Right lobe of liver (tissue), 4 donors: ENCODE results near the gene ADPRS.

Experiments
- POLR2A ChIP-seq: fragments of 450-650 bp; IDR thresholded peaks from one replicate; pipeline ENCODE4 v1.6.1; 2017; ENCODE audit warnings: antibody characterized with exemption, mild to moderate bottlenecking
- TF ChIP-seq, protein P1 (sequence below), 4 donors: fragments of 200-600 bp in 3 of 4; fragments of 450-650 bp in 1 of 4; IDR thresholded peaks; one replicate each; pipeline versions ENCODE4 v1.5.1 to v1.8.0; 2016 to 2022; ENCODE audit warnings: antibody characterized with exemption in 4 of 4, mild to moderate bottlenecking in 2 of 4
- donor health status: DM: no; HTN: no; CAD: no.
- donor health status: DM: no; HTN: no; CAD: no.
- donor health status: DM: no; HTN: yes; CAD: no.

DNA sequence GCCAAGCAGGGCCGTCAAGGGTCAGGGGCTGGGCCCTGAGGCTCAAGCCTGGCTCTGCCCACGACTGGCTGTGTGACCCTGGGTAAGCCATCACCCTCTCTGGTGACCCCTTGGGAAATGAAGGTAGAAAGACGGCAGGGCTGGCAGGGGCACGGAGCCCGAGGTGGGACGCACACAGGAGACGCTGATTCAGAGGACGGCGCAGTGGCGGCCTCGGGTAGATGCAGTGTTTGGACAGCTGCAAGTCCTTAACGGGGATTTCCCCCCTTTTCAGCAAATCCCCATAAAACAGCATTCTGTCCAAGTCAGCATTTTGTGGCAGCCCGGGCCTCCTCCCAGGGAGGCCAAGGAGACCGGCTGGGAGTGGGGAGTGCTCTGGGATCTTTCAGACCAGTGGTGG, 19.6 kb downstream of the ADPRS start:
- TF ChIP-seq, protein P1, sequence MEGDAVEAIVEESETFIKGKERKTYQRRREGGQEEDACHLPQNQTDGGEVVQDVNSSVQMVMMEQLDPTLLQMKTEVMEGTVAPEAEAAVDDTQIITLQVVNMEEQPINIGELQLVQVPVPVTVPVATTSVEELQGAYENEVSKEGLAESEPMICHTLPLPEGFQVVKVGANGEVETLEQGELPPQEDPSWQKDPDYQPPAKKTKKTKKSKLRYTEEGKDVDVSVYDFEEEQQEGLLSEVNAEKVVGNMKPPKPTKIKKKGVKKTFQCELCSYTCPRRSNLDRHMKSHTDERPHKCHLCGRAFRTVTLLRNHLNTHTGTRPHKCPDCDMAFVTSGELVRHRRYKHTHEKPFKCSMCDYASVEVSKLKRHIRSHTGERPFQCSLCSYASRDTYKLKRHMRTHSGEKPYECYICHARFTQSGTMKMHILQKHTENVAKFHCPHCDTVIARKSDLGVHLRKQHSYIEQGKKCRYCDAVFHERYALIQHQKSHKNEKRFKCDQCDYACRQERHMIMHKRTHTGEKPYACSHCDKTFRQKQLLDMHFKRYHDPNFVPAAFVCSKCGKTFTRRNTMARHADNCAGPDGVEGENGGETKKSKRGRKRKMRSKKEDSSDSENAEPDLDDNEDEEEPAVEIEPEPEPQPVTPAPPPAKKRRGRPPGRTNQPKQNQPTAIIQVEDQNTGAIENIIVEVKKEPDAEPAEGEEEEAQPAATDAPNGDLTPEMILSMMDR (IDR thresholded peaks at IDR 0.05): no peak
- no peak for TF ChIP-seq POLR2A
